GM12873 (cell line): ENCODE measurements around the gene CENPT.

Source experiments
- TF ChIP-seq, protein P1 (sequence below): IDR thresholded peaks from 2 replicates; pipeline ENCODE4 v1.5.1; 2012; ENCODE audit warnings: low read depth, mild to moderate bottlenecking, moderate library complexity, low read length, control low read depth; ENCODE audit not compliant: insufficient read depth; ENCODE audit errors: missing control alignments

CENPT gene

GRCh38 chr16:67847064-67847861, at the start of gene CENPT:
Gene CENPT (minus strand): TSS chr16:67847693. CDS start chr16:67833859, 13,834 bp downstream.
- TF ChIP-seq, protein P1, sequence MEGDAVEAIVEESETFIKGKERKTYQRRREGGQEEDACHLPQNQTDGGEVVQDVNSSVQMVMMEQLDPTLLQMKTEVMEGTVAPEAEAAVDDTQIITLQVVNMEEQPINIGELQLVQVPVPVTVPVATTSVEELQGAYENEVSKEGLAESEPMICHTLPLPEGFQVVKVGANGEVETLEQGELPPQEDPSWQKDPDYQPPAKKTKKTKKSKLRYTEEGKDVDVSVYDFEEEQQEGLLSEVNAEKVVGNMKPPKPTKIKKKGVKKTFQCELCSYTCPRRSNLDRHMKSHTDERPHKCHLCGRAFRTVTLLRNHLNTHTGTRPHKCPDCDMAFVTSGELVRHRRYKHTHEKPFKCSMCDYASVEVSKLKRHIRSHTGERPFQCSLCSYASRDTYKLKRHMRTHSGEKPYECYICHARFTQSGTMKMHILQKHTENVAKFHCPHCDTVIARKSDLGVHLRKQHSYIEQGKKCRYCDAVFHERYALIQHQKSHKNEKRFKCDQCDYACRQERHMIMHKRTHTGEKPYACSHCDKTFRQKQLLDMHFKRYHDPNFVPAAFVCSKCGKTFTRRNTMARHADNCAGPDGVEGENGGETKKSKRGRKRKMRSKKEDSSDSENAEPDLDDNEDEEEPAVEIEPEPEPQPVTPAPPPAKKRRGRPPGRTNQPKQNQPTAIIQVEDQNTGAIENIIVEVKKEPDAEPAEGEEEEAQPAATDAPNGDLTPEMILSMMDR = no peak

GRCh38 chr16:67897231-67897630, 49.7 kb upstream of the CENPT start:
- TF ChIP-seq, protein P1 = no peak

DNA sequence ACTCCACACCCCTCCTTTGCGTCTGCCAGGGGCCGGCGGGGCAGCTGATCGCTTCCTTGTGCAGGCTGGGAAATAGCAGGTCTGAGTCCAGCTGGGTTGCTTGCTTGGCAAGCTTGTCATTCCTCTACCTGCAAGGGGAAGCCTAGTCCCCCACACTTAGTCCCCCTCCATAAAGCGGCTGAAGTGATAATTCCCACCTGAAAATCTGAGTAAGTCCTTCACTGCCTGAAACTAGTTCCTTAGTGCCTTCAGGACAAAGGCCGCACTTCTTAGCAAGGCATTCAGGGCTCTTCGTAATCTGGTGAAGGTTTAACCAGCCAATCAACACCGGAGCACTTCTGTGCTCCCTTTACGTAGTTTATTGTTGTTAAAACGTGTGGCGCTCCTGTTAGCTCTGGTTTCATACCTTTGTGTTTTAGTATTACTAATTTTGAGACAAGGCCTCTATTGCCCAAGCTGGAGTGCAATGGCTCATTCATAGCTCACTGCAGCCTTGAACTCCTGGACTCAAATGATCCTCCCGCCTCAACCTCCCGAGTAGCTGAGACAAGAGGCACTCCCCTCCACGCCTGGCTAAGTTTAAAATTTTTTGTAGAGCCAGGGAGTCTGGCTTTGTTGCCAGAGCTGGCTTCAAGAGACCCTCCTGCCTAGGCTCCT, 46.4 kb upstream of the CENPT start:
- TF ChIP-seq, protein P1 = no peak

DNA sequence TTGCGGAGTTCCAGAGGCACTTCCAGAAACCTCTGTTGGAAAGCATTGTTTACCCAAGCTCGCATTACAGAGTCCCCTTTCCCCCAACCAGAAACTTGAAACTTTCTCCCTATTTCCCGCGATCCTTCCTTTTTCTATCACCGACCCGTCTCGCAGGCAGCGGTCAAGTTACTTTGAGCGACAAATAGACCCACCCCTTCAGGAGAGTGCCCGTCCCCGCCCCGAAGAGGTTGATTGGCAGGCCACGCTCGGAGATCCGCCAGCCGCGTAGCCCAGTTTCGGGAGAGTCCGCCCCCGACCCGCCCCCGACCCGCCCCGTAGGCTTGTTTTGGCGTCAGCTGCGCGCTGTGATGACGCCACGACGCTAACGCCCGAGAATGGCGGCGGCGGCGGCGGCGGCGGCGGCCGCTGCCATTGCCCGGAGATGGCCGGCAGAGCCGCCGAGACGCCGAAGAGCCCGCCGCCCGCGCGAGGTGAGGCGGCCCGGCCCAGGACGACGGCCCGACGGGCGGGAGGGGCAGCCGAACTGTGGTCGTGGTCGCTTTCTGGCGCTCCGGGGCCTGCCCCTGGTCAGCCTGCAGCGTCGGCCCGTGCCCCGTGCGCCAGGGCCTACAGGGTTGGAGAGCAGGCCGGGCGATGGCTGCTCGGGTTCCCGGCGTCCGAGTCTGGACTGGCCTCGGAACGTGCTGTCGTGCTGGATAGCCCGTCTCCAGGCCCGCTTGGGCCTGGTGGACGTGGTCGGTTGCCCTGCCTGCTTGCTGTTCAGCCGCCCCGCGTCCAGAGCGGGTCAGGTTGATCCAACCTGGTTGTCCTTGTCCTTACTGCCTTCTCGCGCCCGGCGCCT, 45.6 kb upstream of the CENPT start, which contains the start of gene PSKH1:
Gene PSKH1, plus strand, starts transcription at position 356 of the 844 bp plus-strand sequence. CDS start 15,496 bp downstream, outside the sequence.
- TF ChIP-seq, protein P1 = no peak

DNA sequence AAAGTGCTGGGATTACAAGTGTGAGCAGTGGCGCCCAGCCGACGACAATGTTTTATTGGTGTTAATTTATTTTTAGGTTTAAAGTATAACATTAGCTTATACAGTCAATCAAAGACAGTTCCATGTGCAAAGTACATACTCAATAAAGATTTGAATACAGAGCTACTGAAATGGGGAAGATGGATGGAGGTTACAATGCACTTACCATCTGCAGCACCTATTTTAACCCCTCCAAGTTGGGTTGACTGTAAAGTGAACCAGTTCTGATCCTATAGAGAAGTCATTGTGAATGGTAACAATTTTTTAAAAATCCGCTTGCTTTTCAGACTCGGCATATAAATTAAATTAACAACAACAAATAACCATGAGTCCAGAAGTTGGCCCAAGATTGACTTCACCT, 44.9 kb upstream of the CENPT start:
- TF ChIP-seq, protein P1 = no peak

GRCh38 chr16:67888331-67888730, 40.8 kb upstream of the CENPT start:
- TF ChIP-seq, protein P1 = no peak
